ENCODE results near the gene CNN3.

The CNN3 gene

GRCh38 chr1:94887603-94888171 lies 39.2 kb downstream of the CNN3 start:
- H3K4me1 Mint-ChIP-seq = peaks cover 79% of the 10 kb centered on the region
- H3K4me3 Mint-ChIP-seq = no peak overlapping the region
- no peak for TF ChIP-seq CTCF (IDR thresholded peaks at IDR 0.05; ENCODE audit: unreplicated experiment in 3 of 3)
- peak overlapping the region; percentile 74 to 100 (median 98) for H3K27ac Mint-ChIP-seq
- no peaks in the 10 kb centered on the region for H3K9me3 Mint-ChIP-seq
- no peaks in the 10 kb centered on the region for H3K27me3 Mint-ChIP-seq (ENCODE audit: low read depth)
- H3K36me3 Mint-ChIP-seq (ENCODE audit: low read depth) = peaks cover 32% of the 10 kb centered on the region

- no peaks in the 10 kb centered on the region for H3K9me3 Mint-ChIP-seq
- no peaks in the 10 kb centered on the region for H3K27me3 Mint-ChIP-seq (ENCODE audit: low read depth)
Measured at GRCh38 chr1:94887106-94887505, 39.8 kb downstream of the CNN3 start.

GRCh38 chr1:94886361-94886760 lies 40.5 kb downstream of the CNN3 start:
- peaks cover 21% of the 10 kb centered on the region for H3K36me3 Mint-ChIP-seq (ENCODE audit: low read depth)
- no peak for TF ChIP-seq CTCF (IDR thresholded peaks at IDR 0.05; ENCODE audit: unreplicated experiment in 3 of 3)
- no peaks in the 10 kb centered on the region for H3K27me3 Mint-ChIP-seq (ENCODE audit: low read depth)
- H3K4me3 Mint-ChIP-seq = no peak overlapping the region
- peaks cover 74% of the 10 kb centered on the region for H3K4me1 Mint-ChIP-seq
- H3K9me3 Mint-ChIP-seq = no peaks in the 10 kb centered on the region
- peak overlapping the region; percentile 74 to 100 (median 98) for H3K27ac Mint-ChIP-seq

More at GRCh38 chr1:94887106-94887505, 39.8 kb downstream of the CNN3 start:
- Mint-ChIP-seq H3K4me3 (no peak overlapping the region), H3K36me3 (ENCODE audit: low read depth) (peaks cover 27% of the 10 kb centered on the region), H3K27ac (peak overlapping the region; percentile 74 to 100 (median 98)), H3K4me1 (peaks cover 78% of the 10 kb centered on the region)
- TF ChIP-seq CTCF (IDR thresholded peaks at IDR 0.05; ENCODE audit: unreplicated experiment in 3 of 3) = no peak

- peak overlapping the region in 1 of 3 experiments; percentile 54 for H3K4me3 Mint-ChIP-seq
- no peaks in the 10 kb centered on the region for H3K27me3 Mint-ChIP-seq (ENCODE audit: low read depth)
- H3K27ac Mint-ChIP-seq = peak overlapping the region; percentile 98 to 100 (median 98)
- peaks cover 71% of the 10 kb centered on the region for H3K4me1 Mint-ChIP-seq
- H3K9me3 Mint-ChIP-seq = no peaks in the 10 kb centered on the region
- peaks cover 11% of the 10 kb centered on the region for H3K36me3 Mint-ChIP-seq (ENCODE audit: low read depth)
- TF ChIP-seq CTCF (IDR thresholded peaks at IDR 0.05; ENCODE audit: unreplicated experiment in 3 of 3) = no peak
Measured at GRCh38 chr1:94884507-94884906, 42.4 kb downstream of the CNN3 start.

GRCh38 chr1:94884106-94884505 lies 42.8 kb downstream of the CNN3 start:
- H3K27ac Mint-ChIP-seq = peak overlapping the region; percentile 98 to 100 (median 98)
- no peaks in the 10 kb centered on the region for H3K9me3 Mint-ChIP-seq
- no peaks in the 10 kb centered on the region for H3K27me3 Mint-ChIP-seq (ENCODE audit: low read depth)
- H3K36me3 Mint-ChIP-seq (ENCODE audit: low read depth) = peaks cover 7% of the 10 kb centered on the region
- no peak for TF ChIP-seq CTCF (IDR thresholded peaks at IDR 0.05; ENCODE audit: unreplicated experiment in 3 of 3)
- peaks cover 68% of the 10 kb centered on the region for H3K4me1 Mint-ChIP-seq
- H3K4me3 Mint-ChIP-seq = peak overlapping the region in 1 of 3 experiments; percentile 54

- no peak for TF ChIP-seq CTCF (IDR thresholded peaks at IDR 0.05; ENCODE audit: unreplicated experiment in 3 of 3)
- H3K27ac Mint-ChIP-seq = peak overlapping the region; percentile 98 to 100 (median 98)
- no peaks in the 10 kb centered on the region for H3K9me3 Mint-ChIP-seq
- peaks cover 8% of the 10 kb centered on the region for H3K36me3 Mint-ChIP-seq (ENCODE audit: low read depth)
- H3K4me3 Mint-ChIP-seq = peak overlapping the region in 1 of 3 experiments; percentile 54
- no peaks in the 10 kb centered on the region for H3K27me3 Mint-ChIP-seq (ENCODE audit: low read depth)
- H3K4me1 Mint-ChIP-seq = peaks cover 64% of the 10 kb centered on the region
Measured at GRCh38 chr1:94883691-94884090, 43.2 kb downstream of the CNN3 start.

Measured in nephron (organoid).